ENCODE results near the gene SH3PXD2A.
"Not testable (repeated sequence)": the region's sequence is repeated elsewhere in the genome, so short reads cannot be mapped to it uniquely, and the experiment has no call there.

Gene SH3PXD2A

DNA sequence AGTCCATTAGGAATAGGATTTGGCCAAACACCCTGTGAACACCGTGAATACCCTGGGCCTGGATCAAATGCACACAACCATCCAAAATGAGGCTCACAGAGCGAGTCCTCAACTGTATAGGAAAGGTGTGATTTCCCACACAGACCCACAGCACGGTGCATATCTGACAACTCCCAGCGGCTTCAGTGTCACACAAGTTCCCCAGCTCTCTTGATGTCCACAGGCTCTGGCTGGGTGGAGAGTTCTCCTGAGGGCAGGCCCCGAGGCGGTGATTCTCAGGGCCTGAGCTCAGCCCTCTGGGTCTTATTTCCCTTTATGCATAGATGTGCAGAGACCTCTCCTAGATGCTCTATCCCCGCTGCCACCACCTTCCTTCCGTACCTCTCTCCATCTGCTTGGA lies 64.1 kb downstream of the SH3PXD2A start:
- DNase-seq = no peak

DNA sequence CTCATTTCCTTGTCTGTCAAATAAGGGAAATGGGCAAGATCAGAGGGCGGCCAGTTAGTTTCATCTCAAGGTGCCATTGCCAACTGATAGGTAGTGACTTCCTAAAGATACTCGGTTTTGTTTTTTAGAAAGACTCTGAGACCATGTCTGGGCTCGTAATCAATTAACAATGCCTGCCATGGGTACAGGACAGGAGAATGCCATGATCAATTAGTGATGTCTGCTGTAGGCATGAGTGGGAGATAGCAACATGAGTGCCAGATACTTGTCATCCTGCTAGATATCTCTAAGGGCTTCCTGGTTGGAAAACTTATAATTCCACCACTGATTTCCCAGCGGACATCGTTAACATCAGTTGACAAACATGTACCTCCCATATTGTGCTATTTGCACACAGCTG lies 64.8 kb downstream of the SH3PXD2A start:
- DNase-seq = no peak

DNA sequence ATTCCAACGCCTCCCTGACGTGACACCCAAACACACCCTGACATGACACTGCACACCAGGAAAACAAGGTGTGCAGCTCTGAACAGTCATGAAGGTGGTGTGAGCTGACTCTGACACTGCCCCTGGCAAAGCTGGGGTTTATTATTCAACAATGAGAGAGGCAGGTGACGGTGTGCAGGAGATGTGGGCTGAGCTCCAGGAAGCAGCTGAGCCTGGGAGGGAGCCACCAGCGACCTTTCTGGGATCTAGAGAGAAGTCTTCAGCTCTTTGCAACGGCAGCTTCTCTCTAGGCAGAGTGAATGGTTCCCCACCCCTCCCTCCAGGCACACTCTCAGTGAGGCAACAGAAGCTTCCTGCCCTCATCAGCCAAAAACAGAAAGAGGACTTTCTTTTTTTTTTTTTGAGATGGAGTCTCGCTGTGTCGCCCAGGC lies 65.6 kb downstream of the SH3PXD2A start:
- peak in 1 of 14 donors; percentile 11 for DNase-seq

DNA sequence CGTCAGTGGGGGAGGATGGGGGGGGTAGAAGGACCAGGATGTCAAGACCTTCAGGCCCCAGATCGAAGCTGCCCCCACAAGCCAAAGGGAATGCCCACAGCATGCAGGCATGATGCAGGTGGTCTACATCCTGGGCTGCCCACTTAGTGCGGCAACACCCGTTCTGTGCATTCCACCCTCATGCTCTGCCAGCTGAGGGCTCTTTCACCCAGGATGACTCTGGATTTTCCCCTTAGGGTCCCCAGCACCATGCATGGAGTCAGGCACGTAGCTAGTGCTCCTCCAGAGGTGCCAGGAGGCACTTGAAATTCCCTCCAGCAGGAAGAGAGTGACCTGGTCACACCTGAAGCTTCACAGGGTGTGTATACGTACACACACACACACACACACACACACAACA lies 66.2 kb downstream of the SH3PXD2A start:
- no peak for DNase-seq

DNA sequence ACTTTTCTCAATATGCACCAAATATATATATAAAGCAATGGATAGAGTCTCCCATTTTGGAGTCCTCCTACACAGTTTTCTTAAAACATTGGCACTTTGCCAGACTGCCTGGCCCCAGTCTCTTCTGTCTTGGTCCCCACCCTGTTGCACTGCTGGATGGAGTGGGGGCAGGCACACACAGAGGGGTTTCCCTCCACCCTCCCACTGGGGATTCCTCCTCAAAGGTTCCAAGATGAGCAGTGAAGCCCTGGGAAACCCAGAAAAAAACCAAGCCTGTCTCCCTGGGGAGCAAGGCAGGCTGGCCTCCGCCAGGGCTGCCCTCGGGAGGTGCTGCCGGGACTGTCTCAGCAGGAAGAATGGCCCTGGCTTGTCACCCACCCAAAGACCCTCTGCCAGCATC lies 68.0 kb downstream of the SH3PXD2A start:
- no peak for DNase-seq

DNA sequence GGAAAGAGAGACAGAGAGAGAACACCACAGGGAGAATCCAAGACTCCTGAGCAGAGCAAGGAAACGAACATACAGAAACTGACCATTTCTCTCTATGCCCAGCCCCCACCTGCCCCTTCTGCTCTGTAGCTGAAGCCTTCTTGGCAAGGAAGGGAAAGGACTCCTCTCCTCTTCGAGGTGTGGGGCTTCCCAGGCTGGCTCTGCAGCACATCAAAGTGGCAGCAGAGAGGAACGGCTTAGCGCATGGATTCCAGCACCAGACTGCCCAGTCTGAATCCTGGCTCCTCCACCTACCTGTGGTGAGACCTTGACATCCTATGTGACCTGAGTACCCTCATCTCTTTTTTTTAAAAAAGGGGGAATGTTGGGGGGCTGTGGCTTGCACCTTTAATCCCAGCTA lies 69.4 kb downstream of the SH3PXD2A start:
- DNase-seq = peak in 1 of 14 donors; percentile 39

DNA sequence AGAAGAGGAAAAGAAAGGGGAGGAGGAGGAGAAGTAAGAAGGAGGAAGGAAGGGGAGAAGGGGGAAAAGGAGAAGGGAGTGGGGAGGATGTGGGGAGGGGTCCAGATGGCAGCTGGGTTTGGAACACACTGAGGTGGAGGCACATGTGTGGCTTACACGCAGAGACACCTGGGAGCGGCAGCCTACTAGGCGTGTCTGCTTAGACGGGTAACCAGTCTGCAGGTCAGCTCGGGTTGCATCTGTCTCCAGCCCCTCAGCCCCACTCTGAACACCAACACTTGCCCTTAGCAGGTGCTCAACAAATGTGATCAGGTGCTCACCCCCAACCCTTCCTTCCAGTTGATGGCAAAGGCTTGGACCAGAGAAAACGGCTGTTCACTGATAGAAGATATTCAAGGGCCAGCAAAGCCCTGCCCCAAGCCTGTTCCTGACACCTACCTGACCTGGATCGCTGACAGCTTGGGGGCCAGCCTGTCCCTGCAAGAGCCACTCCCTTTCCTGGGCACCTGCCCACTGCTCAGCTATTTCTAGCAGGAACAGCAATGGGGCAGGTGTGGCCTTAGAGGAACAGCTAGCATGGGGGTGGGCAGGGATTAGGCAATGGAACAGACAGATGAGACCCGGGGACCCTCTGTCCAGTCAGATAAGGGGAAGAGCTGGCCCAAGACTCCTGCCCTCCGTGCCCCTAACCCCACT lies 70.5 kb downstream of the SH3PXD2A start:
- peak in 1 of 14 donors; percentile 20 for DNase-seq

DNA sequence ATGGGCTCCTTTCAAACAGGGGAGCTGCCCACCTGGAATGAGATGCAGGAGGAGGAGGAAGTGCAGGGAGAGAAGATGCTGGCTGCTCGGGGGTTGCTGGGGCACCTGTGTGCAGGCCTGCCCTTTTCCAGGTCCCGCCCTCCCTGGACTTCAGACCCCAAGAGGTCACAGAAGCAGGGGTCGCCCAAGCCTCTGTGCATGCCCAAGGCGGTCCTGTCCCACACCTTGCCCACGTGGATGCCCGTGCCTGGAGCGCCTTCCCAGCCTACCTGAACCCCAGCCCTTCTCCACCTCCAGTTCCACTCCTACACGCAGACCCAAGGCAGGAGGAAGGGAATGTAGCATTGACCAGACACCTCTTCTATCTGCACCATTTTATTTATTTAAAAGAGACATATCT lies 71.3 kb downstream of the SH3PXD2A start:
- DNase-seq = no peak

DNA sequence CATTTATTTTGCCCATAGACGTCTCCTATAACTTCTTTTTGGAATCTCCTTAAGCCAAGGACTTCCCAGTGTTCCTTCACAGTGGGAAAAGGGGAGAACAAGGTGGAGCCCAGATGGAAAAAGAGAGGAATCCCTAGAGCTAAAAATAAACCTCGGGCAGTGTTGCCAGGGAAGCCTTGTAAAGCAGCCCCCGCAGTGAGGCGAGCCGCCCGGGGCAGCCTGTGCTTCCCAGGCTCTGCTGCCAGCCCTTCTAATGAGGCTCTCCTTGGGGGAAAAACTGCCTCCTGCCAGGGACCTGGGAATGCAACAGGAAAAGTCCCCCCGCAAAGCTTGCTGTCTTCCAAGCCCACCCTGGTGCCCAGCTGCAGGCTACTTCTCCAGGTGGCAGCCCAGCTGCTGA lies 71.7 kb downstream of the SH3PXD2A start:
- peak in 4 of 14 donors; percentile 17 to 75 (median 22) for DNase-seq

DNA sequence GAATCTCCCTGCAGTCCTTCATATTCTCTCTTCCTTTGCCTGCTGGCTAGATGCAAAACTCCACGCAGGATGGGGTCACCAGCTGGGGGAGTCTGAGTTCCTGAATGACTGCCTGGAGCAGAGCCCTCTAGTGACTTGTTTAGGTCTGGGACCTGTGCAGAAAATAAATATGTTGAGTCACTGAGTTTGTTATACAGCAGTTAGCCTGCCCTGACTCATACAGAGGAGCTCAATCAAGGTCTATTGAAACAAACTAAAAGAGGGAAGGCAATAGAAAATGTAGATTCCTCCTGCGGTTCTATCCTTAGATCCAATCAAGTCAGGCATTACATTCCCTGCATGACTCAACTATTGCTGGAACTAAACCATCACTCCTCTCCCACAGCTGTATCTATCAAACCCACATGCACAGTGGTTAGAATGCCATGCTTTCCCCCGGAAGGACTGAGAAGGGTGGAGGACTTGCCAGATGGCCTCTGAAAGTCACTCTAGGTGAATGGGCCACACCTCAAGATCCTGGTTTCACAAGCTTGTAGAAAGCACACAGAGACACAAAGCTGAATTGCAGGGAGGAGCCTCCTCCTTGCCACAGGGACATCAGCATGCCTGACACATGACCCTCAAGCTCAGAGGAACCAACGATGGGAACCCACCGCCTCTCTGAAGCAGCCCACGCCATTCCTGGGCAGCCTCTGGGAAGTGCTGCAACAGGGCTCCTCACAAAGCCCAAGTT lies 73.9 kb downstream of the SH3PXD2A start:
- DNase-seq = no peak

DNA sequence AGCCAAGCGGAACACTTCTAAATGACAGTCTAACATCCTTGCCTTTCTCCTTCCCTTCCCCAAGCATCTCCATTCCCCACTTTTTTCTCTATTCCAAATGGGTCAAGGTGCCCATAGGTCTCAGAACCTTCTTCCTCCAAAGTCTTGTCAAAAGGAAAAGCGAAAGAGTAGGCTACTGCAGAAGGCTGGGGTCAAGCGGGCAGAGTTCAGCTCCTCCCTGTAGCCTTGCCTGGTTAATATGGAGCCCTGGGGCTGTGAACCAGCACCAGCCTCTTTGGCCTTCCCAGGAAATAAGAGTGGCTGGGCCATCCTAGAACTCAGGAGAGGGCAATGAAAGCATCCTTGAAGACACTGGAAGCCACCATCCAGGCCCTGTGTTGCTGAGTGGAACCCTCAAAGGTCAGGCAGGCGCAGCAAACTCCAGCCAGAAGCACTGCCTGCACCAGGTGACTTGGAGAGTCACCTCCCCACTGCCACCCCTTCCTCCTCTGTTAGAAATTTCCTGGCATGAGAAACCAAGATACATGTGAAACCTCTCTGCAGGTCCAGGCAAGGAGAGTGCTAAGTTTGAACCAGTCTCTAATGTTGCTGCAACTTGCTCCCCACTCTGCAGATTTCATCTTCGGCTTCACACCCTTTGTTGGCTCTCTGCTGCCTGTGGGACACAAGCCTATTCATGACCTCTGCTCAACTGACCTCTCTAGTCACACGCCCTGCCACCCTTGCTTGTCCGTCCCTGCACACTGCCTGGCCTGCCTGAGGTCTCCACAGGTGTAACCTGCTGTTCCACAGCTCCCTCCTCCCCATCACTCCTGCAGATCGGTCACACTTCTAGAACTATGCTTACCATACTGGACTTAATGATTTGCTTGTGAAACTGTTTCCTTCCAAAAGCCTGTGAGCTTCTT lies 74.9 kb downstream of the SH3PXD2A start:
- DNase-seq = no peak

DNA sequence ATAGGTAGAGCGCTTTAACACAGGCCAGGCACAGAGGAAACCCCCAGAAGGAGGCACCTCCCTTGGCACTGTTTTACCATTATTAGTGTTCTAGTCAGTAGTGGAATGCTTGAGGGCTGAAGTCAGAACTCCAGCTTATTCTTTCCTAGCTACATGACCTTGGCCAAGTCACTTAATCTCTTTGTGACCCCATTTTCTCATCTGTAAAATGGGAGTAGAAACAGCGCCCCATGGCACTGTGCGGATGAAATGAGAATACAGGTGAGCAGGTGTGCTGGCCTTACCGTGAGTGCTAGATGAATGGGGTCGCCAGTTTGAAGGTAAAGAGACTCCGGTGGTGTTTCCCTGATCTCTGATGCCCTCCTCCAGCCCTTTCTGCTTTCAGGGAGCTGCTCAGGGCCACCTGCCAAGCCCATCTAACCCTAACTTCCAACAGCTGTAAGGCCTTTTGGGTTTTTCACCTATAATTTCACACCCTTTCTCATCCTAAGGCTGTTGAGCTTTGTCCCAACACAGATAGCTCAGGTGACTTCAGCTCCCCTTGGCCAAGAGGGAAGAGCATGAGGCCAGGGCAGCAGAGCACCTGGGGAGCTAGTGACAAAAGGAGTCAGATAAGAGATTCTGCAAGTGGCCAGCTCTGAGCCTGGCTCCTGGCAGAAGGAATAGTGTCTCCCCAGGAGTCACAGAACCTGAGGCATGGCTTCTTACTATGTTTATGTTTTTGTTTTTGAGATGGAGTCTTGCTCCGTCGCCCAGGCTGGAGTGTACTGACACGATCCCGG lies 76.8 kb downstream of the SH3PXD2A start:
- no peak for DNase-seq

DNA sequence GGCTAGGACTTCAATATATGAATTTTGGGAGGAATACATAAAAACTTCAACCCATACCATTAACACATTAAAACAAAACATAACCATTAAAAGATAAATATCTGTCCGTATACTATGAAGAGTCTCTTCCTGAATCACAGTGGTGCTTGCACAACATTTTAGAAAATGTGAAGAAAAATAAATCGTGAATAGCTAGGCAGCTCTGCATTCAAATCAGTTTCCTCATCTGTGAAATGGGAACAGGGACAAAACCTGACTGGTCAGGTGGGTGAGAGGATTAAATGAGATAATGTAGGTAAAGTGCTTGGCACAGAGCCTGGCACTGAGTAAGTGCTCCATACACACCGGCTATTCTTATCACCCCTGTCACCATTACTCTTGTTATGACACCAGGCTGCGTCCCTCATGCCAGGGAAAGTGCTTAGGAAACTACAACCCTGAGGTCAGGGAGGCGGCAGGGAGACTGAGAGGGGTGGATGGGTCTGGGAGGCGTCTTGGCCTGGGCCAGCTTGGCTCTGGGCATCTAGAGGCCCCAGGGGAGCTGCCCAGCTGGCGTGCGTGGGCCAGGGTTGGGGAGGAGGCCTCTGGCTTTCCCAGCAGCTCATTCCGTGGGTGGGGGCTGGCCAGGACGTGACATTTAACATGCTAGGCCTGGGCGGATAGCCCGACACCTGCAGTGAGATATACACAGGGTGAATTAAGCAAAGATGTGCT lies 78.3 kb downstream of the SH3PXD2A start:
- no peak for DNase-seq

DNA sequence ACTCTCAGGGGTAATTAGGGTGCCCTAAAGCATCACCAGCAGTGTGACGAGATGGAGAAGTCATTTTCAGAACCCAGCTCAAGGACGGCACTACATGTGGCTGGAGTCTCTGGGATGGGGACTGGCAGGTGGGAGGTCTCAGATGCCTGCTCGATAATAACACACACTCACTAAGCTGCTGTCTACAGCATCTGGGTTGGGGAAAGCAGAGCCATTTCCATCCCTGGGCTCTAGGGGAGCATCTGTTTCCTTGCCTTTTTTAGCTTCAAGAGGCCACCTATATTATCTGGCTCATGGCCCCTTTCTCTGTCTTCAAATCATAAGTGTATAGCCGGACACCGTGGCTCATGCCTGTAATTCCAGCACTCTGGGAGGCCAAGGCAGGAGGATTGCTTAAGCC lies 79.6 kb downstream of the SH3PXD2A start:
- no peak for DNase-seq

DNA sequence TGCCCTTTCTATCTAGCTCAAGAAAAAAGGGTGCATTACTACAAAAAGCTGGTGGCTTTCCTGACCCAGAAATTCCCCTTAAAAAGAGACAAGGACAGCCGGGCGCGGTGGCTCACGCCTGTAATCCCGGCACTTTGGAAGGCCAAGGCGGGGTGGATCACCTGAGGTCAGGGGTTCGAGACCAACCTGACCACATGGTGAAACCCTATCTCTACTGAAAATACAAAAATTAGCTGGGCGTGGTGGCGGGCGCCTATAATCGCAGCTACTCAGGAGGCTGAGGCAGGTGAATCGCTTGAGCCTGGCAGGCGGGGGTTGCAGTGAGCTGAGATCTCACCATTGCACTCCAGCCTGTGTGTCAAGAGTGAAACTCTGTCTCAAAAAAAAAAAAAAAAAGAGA lies 82.5 kb downstream of the SH3PXD2A start:
- DNase-seq = not testable (repeated sequence)

DNA sequence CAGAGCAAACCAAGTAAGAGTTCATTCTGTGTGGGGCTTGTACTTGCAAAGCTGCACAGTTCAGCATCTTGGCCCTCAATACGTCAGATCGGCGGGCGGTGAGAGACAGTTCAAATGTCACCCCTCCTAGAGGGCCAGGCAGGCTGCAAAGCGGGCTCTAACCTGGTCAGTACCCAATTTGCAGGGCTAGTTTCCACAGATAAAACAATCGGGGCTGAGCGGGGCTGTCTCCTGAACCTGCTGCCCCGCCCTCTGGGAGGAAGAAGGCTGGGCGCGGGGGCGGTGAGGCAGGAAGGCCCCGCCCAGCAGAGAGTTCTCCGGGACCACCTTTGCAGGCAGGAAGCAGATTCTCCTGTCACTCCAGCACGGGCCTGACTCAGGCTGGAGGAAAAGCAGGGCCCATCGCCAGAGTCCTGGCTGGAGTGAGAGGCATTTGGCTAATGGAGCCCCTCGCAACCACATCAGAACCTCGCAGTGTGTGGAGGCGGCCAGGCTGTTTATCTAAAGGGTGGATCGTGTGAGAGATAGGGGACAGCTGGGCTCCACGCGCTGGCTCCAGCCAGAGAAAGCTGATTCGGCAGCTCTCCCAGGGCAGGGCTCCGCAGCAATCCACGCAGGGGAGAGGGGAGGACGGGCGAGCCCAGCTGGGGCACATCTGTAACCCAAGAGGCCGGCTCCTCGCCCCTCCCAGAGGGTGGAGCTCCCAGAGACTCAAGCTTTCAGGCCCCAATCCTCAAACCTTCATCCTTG lies 83.1 kb downstream of the SH3PXD2A start:
- peak in 2 of 14 donors; percentile 48 to 60 for DNase-seq

DNA sequence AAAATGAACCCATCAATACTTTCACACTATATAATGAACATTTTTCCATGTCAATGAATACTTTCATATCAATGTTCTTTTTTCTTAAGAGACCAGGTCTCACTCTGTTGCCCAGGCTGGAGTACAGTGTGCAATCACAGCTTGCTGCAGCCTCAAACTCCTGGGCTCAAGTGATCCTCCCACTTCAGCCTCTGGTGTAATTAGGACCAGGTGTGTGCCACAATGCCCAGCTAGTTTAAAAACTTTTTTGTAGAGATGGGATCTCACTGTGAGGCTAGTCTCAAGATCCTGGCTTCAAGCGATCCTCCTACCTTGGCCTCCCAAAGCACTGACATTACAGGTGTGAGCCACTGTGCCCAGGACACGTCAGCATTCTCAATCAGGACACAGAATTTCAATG lies 85.2 kb downstream of the SH3PXD2A start:
- DNase-seq = no peak

DNA sequence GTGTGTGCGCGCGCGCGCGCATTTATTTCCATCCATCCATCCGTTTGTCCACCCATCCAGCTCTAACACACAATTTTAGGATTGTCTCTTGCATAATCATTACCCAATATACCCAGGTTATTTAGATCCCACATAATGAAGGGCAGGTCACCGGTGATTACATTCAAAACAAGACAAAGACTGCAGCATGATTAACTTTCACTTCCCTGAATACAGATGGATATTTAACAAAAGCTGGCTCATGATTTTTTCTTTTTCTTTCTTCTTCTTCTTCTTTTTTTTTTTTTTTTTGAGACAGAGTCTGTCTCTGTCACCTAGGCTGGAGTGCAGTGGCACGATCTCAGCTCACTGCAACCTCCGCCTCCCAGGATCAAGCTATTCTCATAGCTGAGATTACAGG lies 86.2 kb downstream of the SH3PXD2A start:
- no peak for DNase-seq

DNA sequence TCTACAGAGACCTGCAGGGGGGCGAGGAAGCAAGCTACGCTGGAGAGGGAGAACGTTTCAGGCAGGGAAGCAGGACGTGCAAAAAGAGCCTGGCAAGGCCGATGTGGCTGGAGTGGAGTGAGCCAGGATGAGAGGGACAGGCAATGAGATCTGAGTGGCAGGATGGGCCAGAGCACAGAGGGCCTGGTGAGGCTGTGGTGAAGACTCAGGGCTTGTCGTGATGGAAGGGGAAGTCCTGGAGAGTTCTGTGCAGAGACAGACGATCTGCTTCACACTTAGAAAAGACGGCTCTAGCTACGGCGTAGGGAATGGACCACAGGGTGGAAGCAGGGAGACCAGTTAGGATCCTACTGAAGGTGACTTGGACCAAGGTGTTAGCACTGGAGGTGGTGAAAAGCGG lies 87.0 kb downstream of the SH3PXD2A start:
- no peak for DNase-seq

DNA sequence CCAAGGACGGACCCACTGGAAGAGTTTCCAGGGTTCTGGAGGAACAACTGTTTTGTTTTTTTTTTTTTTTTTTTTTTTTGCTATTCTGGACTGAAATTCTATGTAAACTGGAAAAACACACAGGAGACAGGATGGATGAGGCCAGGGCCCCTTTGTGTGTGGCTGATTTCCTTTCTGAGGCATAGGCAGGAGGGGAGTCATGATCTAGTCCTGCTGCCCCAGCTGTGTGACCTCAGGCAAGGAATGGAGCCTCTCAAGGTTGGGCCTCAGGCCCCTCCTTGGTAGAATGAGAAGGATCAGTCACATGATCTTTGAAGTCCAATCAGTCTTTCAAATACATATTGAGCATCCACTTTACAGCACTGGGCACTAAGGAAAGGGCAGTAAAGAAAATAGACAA lies 87.6 kb downstream of the SH3PXD2A start:
- no peak for DNase-seq
